ENCODE data around the gene SLC25A18.

DNA sequence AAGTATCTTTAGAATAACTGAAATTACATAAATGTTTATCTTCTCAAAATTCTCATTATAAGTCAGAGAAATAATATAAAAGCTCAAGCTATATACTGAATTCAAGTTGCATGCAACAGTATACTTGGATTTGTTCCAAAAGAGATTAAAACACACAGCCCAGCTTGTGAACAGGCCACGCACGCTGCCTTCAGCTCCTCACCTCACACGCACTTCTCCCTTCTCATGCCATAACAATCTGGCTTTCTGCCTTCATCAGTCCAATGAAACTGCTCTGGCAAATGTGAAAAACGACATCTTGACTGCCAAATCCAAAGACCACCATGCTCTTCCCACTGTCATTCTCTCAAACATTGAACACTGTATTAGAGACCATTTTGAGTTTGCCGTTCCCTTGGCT, 43.2 kb downstream of the SLC25A18 start:
- no peak for TF ChIP-seq BCL11A (IDR thresholded peaks at IDR 0.05; ENCODE audit: low read depth in 2 of 2, low read length in 2 of 2)
- TF ChIP-seq, protein P1, sequence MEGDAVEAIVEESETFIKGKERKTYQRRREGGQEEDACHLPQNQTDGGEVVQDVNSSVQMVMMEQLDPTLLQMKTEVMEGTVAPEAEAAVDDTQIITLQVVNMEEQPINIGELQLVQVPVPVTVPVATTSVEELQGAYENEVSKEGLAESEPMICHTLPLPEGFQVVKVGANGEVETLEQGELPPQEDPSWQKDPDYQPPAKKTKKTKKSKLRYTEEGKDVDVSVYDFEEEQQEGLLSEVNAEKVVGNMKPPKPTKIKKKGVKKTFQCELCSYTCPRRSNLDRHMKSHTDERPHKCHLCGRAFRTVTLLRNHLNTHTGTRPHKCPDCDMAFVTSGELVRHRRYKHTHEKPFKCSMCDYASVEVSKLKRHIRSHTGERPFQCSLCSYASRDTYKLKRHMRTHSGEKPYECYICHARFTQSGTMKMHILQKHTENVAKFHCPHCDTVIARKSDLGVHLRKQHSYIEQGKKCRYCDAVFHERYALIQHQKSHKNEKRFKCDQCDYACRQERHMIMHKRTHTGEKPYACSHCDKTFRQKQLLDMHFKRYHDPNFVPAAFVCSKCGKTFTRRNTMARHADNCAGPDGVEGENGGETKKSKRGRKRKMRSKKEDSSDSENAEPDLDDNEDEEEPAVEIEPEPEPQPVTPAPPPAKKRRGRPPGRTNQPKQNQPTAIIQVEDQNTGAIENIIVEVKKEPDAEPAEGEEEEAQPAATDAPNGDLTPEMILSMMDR (IDR thresholded peaks at IDR 0.05; ENCODE audit: control extremely low read depth in 1 of 3, insufficient read depth in 1 of 3, low read depth in 1 of 3, low read length in 3 of 3), result no peak
- no peak for TF ChIP-seq EP300 (IDR thresholded peaks at IDR 0.05; ENCODE audit: borderline replicate concordance in 1 of 2, low read depth in 2 of 2, low read length in 2 of 2)
